CD4-positive, alpha-beta T cell treated with Interleukin-15 for 4 hours (primary cell): ENCODE data around the gene ZNF358.

ENCODE experiments used
- DNase-seq: peaks from one replicate; pipeline ENCODE4 v3.0.0-alpha.2; 2020; ENCODE audit warnings: low spot score

The ZNF358 gene

DNA sequence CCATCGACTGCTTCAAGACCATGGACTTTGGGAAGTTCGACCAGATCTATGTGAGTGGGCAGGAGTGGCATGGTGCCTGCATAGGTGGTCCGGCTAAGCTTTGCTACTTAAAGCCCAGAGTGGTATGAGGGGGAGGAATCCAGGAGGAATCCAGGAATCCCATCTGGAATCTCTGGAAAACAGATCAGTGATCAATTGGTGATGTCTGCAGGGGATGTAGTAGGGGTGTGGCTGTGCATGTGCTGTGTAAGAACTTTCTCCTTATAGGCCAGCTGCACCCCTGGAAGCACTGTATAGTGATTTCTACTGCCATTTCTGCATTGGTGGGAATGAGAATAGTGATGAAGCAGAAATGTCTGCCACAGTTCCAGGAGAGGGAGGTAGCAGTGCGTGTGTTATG is 43.2 kb downstream of the ZNF358 start:
- DNase-seq: no peak

GRCh38 chr19:7560255-7560654 is 44.4 kb downstream of the ZNF358 start:
- no peak for DNase-seq

- no peak for DNase-seq
Observed at GRCh38 chr19:7561325-7561724, 45.4 kb downstream of the ZNF358 start.

DNA sequence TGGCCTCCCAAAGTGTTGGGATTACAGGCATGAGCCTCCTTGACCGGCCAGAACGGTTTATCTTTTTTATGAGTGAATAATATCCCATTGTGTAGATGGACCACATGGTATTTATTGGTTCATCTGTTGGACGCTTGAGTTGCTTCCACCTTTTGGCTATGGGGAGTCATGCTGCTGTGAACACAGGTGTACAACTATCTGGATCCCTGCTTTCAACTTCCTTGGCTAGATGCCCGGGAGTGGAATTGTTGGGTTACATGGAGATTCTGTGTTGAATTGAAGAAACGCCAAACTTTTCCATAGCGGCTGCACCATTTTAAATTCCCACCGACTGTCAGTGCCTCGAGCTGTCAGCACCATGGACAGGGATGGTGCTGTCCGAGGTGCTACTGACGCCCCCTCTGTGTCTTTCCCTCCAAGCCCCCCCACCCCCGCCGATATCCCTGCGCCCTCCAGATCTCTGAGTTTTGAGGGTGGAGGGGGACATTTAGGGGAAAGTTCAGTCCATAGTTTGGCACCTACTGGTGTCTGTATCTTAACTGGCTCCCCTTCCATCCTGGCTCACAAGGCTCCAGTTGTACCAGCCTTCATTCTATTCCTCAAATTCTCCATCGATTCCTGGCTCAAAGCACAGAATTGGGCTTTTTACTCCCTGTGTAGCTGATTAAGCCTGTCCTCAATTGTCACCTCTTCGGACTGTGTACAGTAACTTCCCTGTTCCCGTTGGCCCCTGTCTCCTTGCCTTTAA is 46.9 kb downstream of the ZNF358 start:
- DNase-seq: no peak

DNA sequence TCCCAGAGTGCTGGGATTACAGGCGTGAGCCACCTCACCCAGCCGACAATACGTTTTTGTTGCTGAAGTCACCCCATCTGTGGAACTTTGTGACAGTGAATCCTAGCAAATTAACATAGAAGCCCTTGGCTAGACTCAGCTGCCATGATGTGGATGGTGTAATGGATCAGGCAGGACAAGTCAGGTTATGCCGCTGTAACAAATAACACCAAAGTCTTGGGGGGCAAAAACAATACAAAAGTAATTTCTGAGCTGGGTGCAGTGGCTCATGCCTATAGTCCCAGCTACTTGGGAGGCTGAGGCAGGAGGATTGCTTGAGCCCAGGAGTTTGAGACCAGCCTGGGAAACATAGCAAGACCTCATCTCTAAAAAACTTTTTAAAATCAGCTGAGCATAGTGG is 49.0 kb downstream of the ZNF358 start:
- DNase-seq: no peak

DNA sequence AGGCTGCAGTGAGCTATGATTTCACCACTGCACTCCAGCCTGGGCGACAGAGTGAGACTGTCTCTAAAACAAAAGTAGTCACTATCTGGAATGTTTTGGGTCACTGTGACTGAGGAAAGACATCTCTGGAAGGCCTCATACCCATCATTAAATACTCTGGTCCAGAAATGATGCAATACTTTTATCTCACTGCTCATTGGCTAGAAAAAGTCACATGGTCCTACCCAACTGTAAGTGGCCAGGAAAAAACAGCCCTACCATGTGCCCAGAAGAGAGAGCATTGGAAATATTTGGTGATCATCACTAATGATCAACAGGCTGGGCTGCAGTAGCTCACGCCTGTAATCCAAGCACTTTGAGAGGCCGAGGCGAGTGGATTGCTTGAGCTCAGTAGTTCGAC is 49.4 kb downstream of the ZNF358 start:
- no peak for DNase-seq
